Fibroblast of lung (primary cell): ENCODE measurements around the gene TMEM33.

Source experiments
- CTCF ChIP-seq, 2 donors: IDR thresholded peaks in 1 of 2; conservative IDR thresholded peaks in 1 of 2; 1 replicate in 1 of 2; 2 replicates in 1 of 2; pipeline ENCODE4 v1.5.1; 2011 to 2012; ENCODE audit warnings: low read length in 2 of 2, control low read depth in 1 of 2, inconsistent platforms in 1 of 2, low read depth in 1 of 2, mild to moderate bottlenecking in 1 of 2
- EZH2 ChIP-seq: IDR thresholded peaks from 2 replicates; pipeline ENCODE4 v1.5.1; 2012; ENCODE audit warnings: low read length, control low read depth, mild to moderate bottlenecking; ENCODE audit errors: missing control alignments

- TF ChIP-seq CTCF (conservative IDR thresholded peaks at IDR 0.05 in 1 of 2, IDR thresholded peaks at IDR 0.05 in 1 of 2; ENCODE audit: low read depth in 1 of 2, low read length in 2 of 2) (no peak), EZH2 (no peak)
Measured at GRCh38 chr4:41934514-41934900, 722 bp upstream of the TMEM33 start.
